Activated gamma-delta T cell (primary cell): Measurements from ENCODE around the gene NMRK2.
A peak's percentile ranks its signal among the peaks of the same experiment; 100 is the strongest.

Experiments used
- DNase-seq: peaks from one replicate; lab custom pipeline; 2025; lab: John Stamatoyannopoulos, UW

The NMRK2 gene

DNA sequence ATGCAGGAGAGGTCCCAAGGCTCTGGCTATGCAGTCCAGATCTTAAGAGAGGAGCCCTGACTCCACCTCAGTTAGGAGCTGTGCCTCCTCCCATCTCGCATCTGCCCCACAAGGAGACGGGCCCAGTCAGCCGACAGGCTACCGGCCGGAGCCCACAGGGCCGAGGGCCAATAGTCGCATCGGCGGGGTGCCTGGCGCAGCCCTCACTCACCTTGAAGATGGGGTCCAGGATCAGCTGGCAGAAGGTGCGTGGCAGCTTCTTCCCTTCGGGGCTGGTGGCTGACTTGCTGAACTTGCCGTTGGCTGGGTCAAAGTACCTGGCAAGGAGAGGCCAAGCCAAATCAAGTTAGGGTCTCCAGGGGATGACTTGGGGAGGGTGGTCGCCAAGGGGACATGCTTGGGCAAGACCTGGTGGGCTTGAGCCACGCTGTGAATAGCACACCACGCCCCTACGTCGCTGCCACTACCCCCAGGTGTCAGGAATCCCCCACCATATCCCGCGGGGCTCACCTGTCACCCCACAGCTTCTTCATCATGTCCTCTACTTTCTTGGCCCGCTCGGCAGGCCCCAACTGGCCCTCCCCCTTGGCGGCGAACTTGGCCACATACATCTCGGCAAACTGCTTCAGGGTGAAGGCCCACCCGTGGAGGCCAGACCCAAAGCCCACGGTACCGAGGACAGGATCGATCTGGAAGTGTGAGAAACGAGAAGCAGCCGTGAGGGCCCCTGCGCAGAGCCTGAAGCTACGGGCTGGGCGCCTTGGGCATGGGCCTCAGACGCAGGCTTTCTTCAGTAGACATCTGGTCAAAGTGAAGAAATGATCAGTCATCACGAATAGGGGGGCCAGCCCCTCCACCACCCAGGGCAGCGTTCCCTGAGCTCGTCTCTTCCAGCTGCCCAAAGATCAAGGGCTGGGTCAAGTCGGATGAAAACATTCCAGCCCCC is 49.1 kb downstream of the NMRK2 start:
- no peak for DNase-seq

DNA sequence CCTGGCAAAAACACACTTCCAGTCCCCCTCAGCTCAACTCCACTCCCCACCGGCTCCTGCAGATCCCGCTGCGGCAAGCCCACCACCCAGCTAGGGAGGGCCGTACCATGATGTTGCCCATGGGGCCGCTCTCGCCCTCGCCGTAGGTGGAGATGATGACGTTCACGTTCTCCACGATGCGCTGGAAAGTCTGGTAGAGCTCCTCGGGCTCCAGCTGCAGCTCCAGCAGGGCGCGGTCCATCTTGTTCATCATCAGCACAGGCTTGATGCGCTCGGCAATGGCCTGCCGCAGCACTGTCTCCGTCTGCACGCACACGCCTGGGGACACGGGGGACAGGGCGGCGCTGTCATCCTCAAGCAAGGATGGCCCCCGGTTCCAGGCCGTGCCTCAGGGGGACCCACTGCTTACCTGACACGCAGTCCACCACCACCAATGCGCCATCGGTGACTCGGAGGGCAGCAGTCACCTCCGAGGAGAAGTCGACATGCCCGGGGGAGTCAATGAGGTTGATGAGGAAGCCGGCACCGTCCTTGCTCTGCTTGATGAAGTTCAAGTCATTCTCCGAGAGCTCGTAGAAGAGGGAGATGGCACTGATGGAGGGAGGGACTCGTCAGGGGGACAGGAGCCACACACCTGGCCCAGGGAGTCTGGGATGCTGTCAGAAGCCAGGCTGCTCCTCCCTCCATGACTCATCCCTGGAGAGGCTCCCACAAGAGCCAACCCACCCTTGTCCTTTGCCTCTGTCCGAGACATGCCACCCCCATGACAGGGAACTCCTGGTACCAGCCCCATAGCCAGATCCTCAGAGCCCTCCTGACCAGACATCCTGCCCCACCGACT is 50.1 kb downstream of the NMRK2 start:
- DNase-seq, result no peak

- DNase-seq, result no peak
Measured at GRCh38 chr19:3983542-3983914, 50.7 kb downstream of the NMRK2 start.

DNA sequence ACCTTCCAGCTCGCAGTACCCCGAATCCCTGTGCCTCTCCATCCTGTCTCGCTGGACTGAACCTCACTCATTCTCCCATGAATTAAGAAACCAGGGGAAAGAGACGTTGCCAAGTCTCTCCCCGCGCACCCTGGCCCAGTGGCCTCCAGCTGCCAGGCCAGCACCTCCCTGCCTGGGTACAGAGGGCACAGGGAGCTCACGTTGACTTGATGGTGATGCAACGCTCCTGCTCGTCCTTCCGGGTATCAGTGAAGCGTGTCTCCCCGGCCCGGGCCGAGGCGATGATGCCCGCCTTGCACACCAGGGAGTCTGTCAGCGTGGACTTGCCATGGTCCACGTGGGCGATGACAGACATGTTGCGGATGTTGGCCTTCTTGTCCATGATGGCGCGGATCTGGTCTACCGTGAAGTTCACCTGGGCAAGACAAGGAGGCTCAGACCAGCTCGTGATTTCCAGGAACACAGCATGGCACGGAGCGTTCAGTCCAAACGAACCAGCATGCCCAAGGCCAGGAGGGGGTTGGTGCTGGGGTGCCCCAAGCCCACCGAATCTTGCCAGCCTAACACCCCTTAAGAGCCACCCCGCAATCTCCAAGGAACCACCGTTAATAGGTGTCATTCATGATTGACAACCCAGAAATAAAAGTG is 51.2 kb downstream of the NMRK2 start:
- no peak for DNase-seq

- no peak for DNase-seq
Measured at GRCh38 chr19:3984584-3984907, 51.7 kb downstream of the NMRK2 start.

GRCh38 chr19:3984908-3985642 is 52.2 kb downstream of the NMRK2 start, which contains the start of gene EEF2:
TSS of gene EEF2 (minus strand) at chr19:3985463. CDS start at chr19:3985380, 83 bp downstream.
- peak; percentile 72 for DNase-seq

- no peak for DNase-seq
Measured at GRCh38 chr19:3985643-3986259, 52.9 kb downstream of the NMRK2 start.

- DNase-seq, result no peak
Measured at GRCh38 chr19:3986260-3987041, 53.6 kb downstream of the NMRK2 start.

DNA sequence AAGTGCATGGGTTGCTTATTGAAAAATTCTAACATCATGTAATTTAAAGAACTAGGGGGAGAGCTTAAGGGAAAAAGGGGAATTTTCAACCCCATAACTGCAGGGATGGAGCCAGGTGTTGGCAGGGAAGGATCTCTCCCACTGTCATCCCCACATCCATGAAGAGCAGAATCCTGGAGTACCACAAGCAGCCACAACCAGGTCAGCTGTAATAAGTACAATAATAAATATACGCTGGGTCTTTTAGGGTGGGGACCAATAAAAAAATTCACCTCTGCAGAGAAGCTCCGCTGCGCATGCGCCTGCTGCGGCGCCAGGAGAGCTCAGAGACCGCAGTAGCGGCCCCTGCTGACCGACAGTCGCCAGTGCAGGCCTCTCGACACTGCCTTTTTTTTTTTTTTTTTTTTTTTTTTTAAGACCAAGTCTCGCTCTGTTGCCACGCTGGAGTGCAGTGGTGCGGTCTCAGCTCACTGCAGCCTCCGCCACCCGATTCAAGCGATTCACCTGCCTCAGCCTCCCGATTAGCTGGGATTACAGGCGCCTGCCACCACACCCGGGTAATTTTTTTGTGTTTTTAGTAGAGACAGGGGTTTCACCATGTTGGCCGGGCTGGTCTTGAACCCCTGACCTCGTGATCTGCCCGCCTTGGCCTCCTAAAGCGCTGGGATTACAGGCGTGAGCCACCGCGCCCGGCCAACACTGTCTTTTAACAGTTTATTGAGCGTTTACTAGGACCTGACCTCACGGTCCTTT is 54.9 kb downstream of the NMRK2 start:
- DNase-seq, result peak; percentile 77

DNA sequence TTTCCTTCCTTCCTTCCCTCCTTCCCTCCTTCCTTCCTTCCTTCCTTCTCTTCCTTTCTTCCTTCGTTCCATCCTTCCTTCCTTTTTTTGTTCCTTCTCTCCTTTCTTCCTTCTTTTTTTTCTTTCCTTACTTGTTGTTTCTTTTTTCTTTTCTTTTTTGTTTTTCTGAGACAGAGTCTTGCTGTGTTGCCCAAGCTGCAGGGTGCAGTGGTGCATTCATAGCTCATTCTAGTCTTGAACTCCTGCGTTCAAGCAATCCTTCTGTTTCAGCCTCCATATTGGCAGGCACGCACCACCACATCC is 57.9 kb downstream of the NMRK2 start:
- no peak for DNase-seq
